ENCODE measurements around the gene ITPRIPL1.

DNA sequence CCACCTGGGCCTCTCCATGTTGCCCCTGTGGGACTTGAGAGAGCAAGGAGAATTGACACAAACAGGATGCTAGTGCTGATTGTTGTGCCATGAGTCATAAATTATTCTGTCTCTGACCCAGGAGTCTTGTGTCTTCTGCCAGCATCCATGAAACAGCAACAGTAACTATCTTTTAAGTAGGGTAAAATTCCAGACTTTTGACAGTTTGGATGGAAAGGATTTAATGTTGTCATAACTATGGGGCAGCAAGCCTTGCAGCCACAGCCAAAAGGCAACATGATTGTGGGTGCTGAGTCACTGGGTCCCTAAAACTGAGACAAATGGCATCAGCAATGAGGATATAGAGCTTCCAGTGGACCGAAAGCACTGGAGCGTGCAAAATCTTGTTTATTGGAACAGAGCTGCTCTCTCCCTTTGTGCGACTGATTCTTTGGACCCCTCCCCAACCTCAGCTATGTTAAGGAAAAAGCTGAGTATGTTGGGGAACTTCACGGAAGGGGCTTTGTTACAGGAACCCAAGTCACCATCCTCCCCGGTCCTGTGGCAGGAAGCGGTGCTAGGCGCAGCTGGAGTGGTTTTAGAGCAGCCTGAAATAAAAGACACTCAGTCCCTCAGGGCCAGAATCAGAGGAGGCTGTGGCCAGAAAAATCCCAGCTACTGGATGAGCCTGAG, 9.6 kb upstream of the ITPRIPL1 start:
- TF ChIP-seq, protein P1, sequence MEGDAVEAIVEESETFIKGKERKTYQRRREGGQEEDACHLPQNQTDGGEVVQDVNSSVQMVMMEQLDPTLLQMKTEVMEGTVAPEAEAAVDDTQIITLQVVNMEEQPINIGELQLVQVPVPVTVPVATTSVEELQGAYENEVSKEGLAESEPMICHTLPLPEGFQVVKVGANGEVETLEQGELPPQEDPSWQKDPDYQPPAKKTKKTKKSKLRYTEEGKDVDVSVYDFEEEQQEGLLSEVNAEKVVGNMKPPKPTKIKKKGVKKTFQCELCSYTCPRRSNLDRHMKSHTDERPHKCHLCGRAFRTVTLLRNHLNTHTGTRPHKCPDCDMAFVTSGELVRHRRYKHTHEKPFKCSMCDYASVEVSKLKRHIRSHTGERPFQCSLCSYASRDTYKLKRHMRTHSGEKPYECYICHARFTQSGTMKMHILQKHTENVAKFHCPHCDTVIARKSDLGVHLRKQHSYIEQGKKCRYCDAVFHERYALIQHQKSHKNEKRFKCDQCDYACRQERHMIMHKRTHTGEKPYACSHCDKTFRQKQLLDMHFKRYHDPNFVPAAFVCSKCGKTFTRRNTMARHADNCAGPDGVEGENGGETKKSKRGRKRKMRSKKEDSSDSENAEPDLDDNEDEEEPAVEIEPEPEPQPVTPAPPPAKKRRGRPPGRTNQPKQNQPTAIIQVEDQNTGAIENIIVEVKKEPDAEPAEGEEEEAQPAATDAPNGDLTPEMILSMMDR (IDR thresholded peaks at IDR 0.05) = no peak
- no peak for TF ChIP-seq POLR2A (IDR thresholded peaks at IDR 0.05)
